SK-N-SH treated with all-trans-retinoic acid at 6 μM for 48 hours (cell line): ENCODE data around the gene KLHDC8B.

Experiments
- ATAC-seq: fragments of 200-7000 bp; cut with Tn5 transposase; 3 replicates; pipeline ENCODE4 v1.9.1; 2020; ENCODE audit warnings: mild to moderate bottlenecking, moderate library complexity
- BACH2 ChIP-seq: fragments of 250-450 bp; sonication (Bioruptor Pico); IDR thresholded peaks from 2 replicates; pipeline ENCODE4 v1.9.0; 2021; ENCODE audit warnings: mild to moderate bottlenecking, borderline replicate concordance
- CREB5 ChIP-seq: fragments of 250-450 bp; sonication (Bioruptor Pico); IDR thresholded peaks from 2 replicates; pipeline ENCODE4 v1.5.1; 2020; ENCODE audit warnings: low read depth, mild to moderate bottlenecking, moderate library complexity
- CSRNP3 ChIP-seq: fragments of 250-450 bp; sonication (Bioruptor Pico); IDR thresholded peaks from 2 replicates; pipeline ENCODE4 v1.5.1; 2021; ENCODE audit warnings: mild to moderate bottlenecking, moderate library complexity
- ESRRG ChIP-seq: fragments of 250-450 bp; sonication (Bioruptor Pico); IDR thresholded peaks from 2 replicates; pipeline ENCODE4 v1.6.1; 2021; ENCODE audit warnings: mild to moderate bottlenecking
- GLIS3 ChIP-seq: fragments of 250-450 bp; sonication (Bioruptor Pico); IDR thresholded peaks from 2 replicates; pipeline ENCODE4 v1.5.0; 2020; ENCODE audit warnings: mild to moderate bottlenecking, moderate library complexity
- ISL1 ChIP-seq: fragments of 250-450 bp; sonication (Bioruptor Pico); IDR thresholded peaks from 2 replicates; pipeline ENCODE4 v2.1.2; 2022; ENCODE audit warnings: mild to moderate bottlenecking, moderate library complexity
- OSR1 ChIP-seq: fragments of 250-450 bp; sonication (Bioruptor Pico); IDR thresholded peaks from 2 replicates; pipeline ENCODE4 v1.8.0; 2022; ENCODE audit warnings: moderate library complexity, mild to moderate bottlenecking, inconsistent platforms
- PATZ1 ChIP-seq: fragments of 250-450 bp; sonication (Bioruptor Pico); IDR thresholded peaks from 2 replicates; pipeline ENCODE4 v1.8.0; 2020; ENCODE audit warnings: mild to moderate bottlenecking, moderate library complexity, borderline replicate concordance
- POU6F1 ChIP-seq: fragments of 250-450 bp; sonication (Bioruptor Pico); IDR thresholded peaks from 2 replicates; pipeline ENCODE4 v1.8.0; 2021; ENCODE audit warnings: low read depth, mild to moderate bottlenecking, moderate library complexity, borderline replicate concordance
- PPARA ChIP-seq: fragments of 250-450 bp; sonication (Bioruptor Pico); IDR thresholded peaks from 2 replicates; pipeline ENCODE4 v1.5.0; 2020; ENCODE audit warnings: mild to moderate bottlenecking, borderline replicate concordance
- RARB ChIP-seq: fragments of 250-450 bp; sonication (Bioruptor Pico); IDR thresholded peaks from 2 replicates; pipeline ENCODE4 v1.8.0; 2021; ENCODE audit warnings: mild to moderate bottlenecking, moderate library complexity
- SNAI2 ChIP-seq: fragments of 250-450 bp; sonication (Bioruptor Pico); IDR thresholded peaks from 2 replicates; pipeline ENCODE4 v1.5.0; 2020; ENCODE audit warnings: mild to moderate bottlenecking, moderate library complexity
- TSHZ2 ChIP-seq: fragments of 250-450 bp; sonication (Bioruptor Pico); IDR thresholded peaks from 2 replicates; pipeline ENCODE4 v1.5.0; 2020; ENCODE audit warnings: mild to moderate bottlenecking, moderate library complexity
- ZFP3 ChIP-seq: fragments of 250-450 bp; sonication (Bioruptor Pico); IDR thresholded peaks from 2 replicates; pipeline ENCODE4 v1.5.0; 2020; ENCODE audit warnings: mild to moderate bottlenecking, moderate library complexity
- ZFP30 ChIP-seq: fragments of 450-650 bp; formaldehyde crosslinking; IDR thresholded peaks from 2 replicates; pipeline ENCODE4 v1.5.0; 2022; ENCODE audit warnings: mild to moderate bottlenecking, moderate library complexity
- ZNF565 ChIP-seq: fragments of 450-650 bp; formaldehyde crosslinking; conservative IDR thresholded peaks from 2 replicates; pipeline ENCODE4 v1.5.0; 2020; ENCODE audit warnings: low read depth, mild to moderate bottlenecking, moderate library complexity

The KLHDC8B gene

GRCh38 chr3:49158103-49158709, 13.2 kb upstream of the KLHDC8B start (continued):
- TF ChIP-seq CREB5 (CRISPR knock-in tag): no peak

- TF ChIP-seq ISL1 (no peak), GLIS3 (CRISPR knock-in tag) (no peak), RARB (CRISPR knock-in tag) (no peak), TSHZ2 (CRISPR knock-in tag) (no peak), SNAI2 (CRISPR knock-in tag) (no peak), ZFP30 (CRISPR knock-in tag) (no peak), ZNF565 (CRISPR knock-in tag) (no peak), ESRRG (CRISPR knock-in tag) (no peak), PATZ1 (CRISPR knock-in tag) (no peak), CSRNP3 (CRISPR knock-in tag) (no peak)
- peak; percentile 18 for ATAC-seq
These were observed 12.6 kb upstream of the KLHDC8B start for GRCh38 chr3:49158792-49159191.

- TF ChIP-seq POU6F1 (CRISPR knock-in tag): no peak
- TF ChIP-seq ESRRG (CRISPR knock-in tag): no peak
- ATAC-seq: no peak
These were observed 10.2 kb upstream of the KLHDC8B start for GRCh38 chr3:49161197-49161596.

- no peak for ATAC-seq
- TF ChIP-seq ZNF565 (CRISPR knock-in tag) (no peak), CREB5 (CRISPR knock-in tag) (no peak), ZFP3 (CRISPR knock-in tag) (no peak), OSR1 (CRISPR knock-in tag) (no peak), TSHZ2 (CRISPR knock-in tag) (no peak), ZFP30 (CRISPR knock-in tag) (no peak), BACH2 (CRISPR knock-in tag) (no peak), CSRNP3 (CRISPR knock-in tag) (no peak), ISL1 (no peak), PPARA (CRISPR knock-in tag) (no peak)
These were observed 9.4 kb upstream of the KLHDC8B start for GRCh38 chr3:49161808-49162530.
